Transverse colon (tissue), 4 donors: Measurements from ENCODE around the gene SUOX. TPM values are rescaled to one million over a fixed set of nuclear protein-coding genes. Genes with fewer than 3 reads are reported as not detected.
"Not testable (repeated sequence)": the region's sequence is repeated elsewhere in the genome, so short reads cannot be mapped to it uniquely, and the experiment has no call there.

ENCODE experiments used
- DNase-seq: peaks from one replicate; pipeline ENCODE4 v3.0.0-alpha.2; 2019
- H3K27ac ChIP-seq, 4 donors: fragments of 200-600 bp; sonication (generic); 2 replicates each; pipeline ENCODE4 v1.5.1; 2016 to 2018; ENCODE audit warnings: inconsistent platforms in 4 of 4
- H3K27me3 ChIP-seq: fragments of 200-600 bp; sonication (generic); 2 replicates; pipeline ENCODE4 v1.5.1; 2017; ENCODE audit warnings: inconsistent platforms
- H3K36me3 ChIP-seq, 4 donors: fragments of 200-600 bp; sonication (generic); 2 replicates each; pipeline ENCODE4 v1.5.1; 2017 to 2019; ENCODE audit warnings: inconsistent platforms in 4 of 4
- H3K4me1 ChIP-seq, 4 donors: fragments of 200-600 bp; sonication (generic); 2 replicates each; pipeline ENCODE4 v1.5.1; 2017 to 2020; ENCODE audit warnings: inconsistent platforms in 4 of 4
- H3K4me3 ChIP-seq, 4 donors: fragments of 200-600 bp; sonication (generic); 1 replicate in 1 of 4; 2 replicates in 3 of 4; pipeline versions ENCODE4 v1.5.1 to v1.6.1; 2017 to 2019; ENCODE audit warnings: inconsistent platforms in 4 of 4
- H3K9me3 ChIP-seq, 2 donors: fragments of 200-600 bp; sonication (generic); 2 replicates each; pipeline ENCODE4 v1.5.1; 2017 to 2019; ENCODE audit warnings: inconsistent platforms in 2 of 2
- EP300 ChIP-seq: sonication (generic); formaldehyde crosslinking; IDR thresholded peaks from one replicate; pipeline ENCODE4 v1.6.1; 2017; ENCODE audit warnings: antibody characterized with exemption, low read depth
- POLR2A ChIP-seq: fragments of 450-650 bp; IDR thresholded peaks from one replicate; pipeline ENCODE4 v1.6.1; 2016; ENCODE audit warnings: antibody characterized with exemption, mild to moderate bottlenecking, moderate library complexity
- POLR2AphosphoS5 ChIP-seq, 3 donors: sonication (generic); formaldehyde crosslinking; IDR thresholded peaks; one replicate each; pipeline ENCODE4 v1.6.1; 2016; ENCODE audit warnings: antibody characterized with exemption in 3 of 3
- WGBS, 2 donors: methylation state at CpG; one replicate each; pipeline ENCODE4 v1.1.5; 2018; ENCODE audit warnings: low coverage in 1 of 2; 5-methylcytosine and 5-hydroxymethylcytosine counted together
- in situ Hi-C, 4 donors: fragments of 200-750 bp; cut with MboI; loops; one replicate each; pipeline versions ENCODE4 v1.15.0 to v1.15.1; 2017; ENCODE audit warnings: low sequenced_read_pairs in 3 of 4, low pct_ligation_motif_present in 1 of 4, low pct_unique_long_range_greater_than_20kb in 1 of 4
- intact Hi-C: fragments of 100-400 bp; cut with DNase I; formaldehyde crosslinking; loops from one replicate; pipeline ENCODE4 v1.15.1; 2023; ENCODE audit warnings: low total_unique reads
- total RNA-seq, 4 donors: library from RNA; depleted of rRNA; stranded (reverse); fragments of >200 nt; gene quantifications; one replicate each; pipeline ENCODE4 v1.1.0, GENCODE V29; 2016
- TF ChIP-seq, protein P1 (sequence below), 5 experiments: fragments of 200-600 bp in 3 of 5; fragments of 450-650 bp in 2 of 5; sonication (generic) in 3 of 5; IDR thresholded peaks; 1 replicate in 2 of 5; 2 replicates in 3 of 5; pipeline ENCODE4 v1.5.1; 2016 to 2017; ENCODE audit warnings: antibody characterized with exemption in 5 of 5, inconsistent platforms in 3 of 5, mild to moderate bottlenecking in 2 of 5, moderate library complexity in 1 of 5

SUOX gene
- total RNA-seq, 4 donors from 2014 or later: 30.1 to 45.3 (median 33.9) TPM

DNA sequence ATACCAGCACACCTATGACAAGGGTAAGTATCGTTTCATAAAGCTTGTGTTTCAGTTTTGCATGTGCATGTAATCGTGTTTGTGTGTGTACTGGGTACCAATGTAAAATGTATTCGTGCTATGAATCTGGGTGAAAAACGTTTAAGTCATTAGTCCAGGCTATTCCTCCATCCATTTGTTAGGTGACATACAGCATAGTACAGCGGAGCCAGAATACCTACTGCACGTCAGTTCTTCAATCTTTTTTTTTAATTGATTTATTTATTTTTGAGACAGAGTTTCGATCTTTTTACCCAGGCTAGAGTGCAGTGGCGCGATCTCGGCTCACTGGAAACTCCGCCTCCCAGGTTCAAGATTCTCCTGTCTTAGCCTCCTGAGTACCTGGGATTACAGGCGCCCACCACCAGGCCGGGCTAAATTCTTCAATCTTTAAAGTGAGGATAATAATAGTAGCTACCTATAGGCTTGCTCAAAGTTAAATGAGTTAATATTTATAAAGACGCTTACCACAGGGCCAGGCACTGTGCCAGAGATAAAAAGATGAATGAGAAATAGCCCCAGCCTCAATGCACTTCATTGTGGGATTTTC, 44.0 kb downstream of the SUOX start:
- intact Hi-C loops: loop anchor here (5.0 kb wide), 1 partner anchor 34 kb away; no protein-coding TSS in a partner anchor
- Histone ChIP-seq H3K4me3 (peak overlapping the region in 3 of 4 donors; percentile 61 to 80 (median 76)), H3K9me3 (no peaks in the 10 kb centered on the region), H3K27me3 (no peaks in the 10 kb centered on the region), H3K27ac (peak overlapping the region; percentile 90 to 93 (median 90)), H3K36me3 (peaks cover 0 to 21% (median 9%) of the 10 kb centered on the region in 4 donors), H3K4me1 (peaks cover 11 to 23% (median 20%) of the 10 kb centered on the region in 4 donors)
- no peak for TF ChIP-seq EP300
- TF ChIP-seq, protein P1, sequence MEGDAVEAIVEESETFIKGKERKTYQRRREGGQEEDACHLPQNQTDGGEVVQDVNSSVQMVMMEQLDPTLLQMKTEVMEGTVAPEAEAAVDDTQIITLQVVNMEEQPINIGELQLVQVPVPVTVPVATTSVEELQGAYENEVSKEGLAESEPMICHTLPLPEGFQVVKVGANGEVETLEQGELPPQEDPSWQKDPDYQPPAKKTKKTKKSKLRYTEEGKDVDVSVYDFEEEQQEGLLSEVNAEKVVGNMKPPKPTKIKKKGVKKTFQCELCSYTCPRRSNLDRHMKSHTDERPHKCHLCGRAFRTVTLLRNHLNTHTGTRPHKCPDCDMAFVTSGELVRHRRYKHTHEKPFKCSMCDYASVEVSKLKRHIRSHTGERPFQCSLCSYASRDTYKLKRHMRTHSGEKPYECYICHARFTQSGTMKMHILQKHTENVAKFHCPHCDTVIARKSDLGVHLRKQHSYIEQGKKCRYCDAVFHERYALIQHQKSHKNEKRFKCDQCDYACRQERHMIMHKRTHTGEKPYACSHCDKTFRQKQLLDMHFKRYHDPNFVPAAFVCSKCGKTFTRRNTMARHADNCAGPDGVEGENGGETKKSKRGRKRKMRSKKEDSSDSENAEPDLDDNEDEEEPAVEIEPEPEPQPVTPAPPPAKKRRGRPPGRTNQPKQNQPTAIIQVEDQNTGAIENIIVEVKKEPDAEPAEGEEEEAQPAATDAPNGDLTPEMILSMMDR (IDR thresholded peaks at IDR 0.05): peak in 1 of 5 experiments; percentile 49
- in situ Hi-C loops: loop anchor here in 2 of 4 donors (10.0 kb wide), 2 partner anchors 46 to 74 kb away; partner anchors contain the start of genes RPL41 (in 1 of the 2), SUOX (in 1 of the 2) and ZC3H10 (in 1 of the 2)
- DNase-seq: no peak
- WGBS, 2 donors: 66 to 72% methylated on average over 14 of the region's 14 CpGs

DNA sequence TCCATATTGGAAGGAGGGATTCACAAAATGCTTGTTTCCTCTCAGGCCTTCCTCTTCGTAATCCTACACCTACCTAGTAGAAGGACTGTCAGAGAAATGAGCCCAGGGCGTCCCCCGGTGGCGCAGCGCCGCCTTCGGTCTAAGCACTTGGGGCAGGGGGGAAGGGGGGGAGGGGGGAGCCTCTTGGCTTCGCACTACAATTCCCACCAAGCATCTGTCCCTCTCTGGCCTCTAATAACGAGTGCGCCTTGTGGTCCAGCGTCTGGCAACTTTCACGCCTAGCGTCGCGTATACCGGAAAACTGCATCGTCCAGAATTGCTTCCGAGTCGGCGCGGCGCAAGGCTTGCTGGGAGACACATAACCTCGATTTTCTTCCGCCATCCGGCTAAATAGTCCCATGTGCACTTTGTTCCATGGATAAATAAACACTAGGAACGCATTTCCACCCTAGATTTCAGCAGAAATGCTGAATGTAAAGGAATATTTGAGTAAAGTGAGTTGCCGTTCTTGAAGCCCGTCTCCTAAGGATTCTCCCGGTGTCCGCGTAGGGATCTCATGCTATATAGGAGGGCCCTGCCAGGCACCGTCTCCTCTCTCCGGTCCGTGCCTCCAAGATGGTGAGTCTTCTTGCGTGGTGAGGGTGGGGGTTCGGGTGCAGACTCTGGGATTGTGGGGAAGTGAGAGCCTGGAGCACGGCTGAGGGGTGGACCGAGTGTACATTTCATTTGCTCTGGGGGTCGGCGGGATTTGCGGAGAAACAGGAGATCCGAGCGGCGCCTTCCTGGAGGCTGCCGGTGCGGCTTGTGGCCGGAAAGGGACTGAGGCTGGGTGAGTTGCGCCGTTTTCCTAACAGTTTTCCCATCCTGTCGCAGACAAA, 44.7 kb downstream of the SUOX start, which contains the start of gene RPS26:
Gene RPS26 (plus strand): TSS at position 367 of the 878 bp plus-strand sequence. CDS start 249 bp downstream, at position 616.
- H3K9me3 ChIP-seq: no peaks in the 10 kb centered on the region
- H3K27me3 ChIP-seq: no peaks in the 10 kb centered on the region
- peaks cover 0 to 21% (median 9%) of the 10 kb centered on the region in 4 donors for H3K36me3 ChIP-seq
- WGBS, 2 donors: 0 to 1% methylated on average over 1 to 50 of the region's 50 CpGs
- in situ Hi-C loops: loop anchor here in 2 of 4 donors (10.0 kb wide), 2 partner anchors 47 to 73 kb away; partner anchors contain the start of genes RPL41 (in 1 of the 2), SUOX (in 1 of the 2) and ZC3H10 (in 1 of the 2)
- peak within 1 kb of the TSS; percentile 51 to 80 (median 68) for H3K4me3 ChIP-seq
- H3K4me1 ChIP-seq: peaks cover 11 to 24% (median 20%) of the 10 kb centered on the region in 4 donors
- H3K27ac ChIP-seq: peak within 1 kb of the TSS; percentile 90 to 93 (median 90)
- DNase-seq: peak; percentile 96
- intact Hi-C loops: loop anchor here (5.0 kb wide), 1 partner anchor 34 kb away; no protein-coding TSS in a partner anchor
- TF ChIP-seq POLR2AphosphoS5 (IDR thresholded peaks at IDR 0.05) (peak; percentile 93 to 100 (median 99)), EP300 (no peak), POLR2A (peak; percentile 99)
- TF ChIP-seq, protein P1 (IDR thresholded peaks at IDR 0.05): peak in 4 of 5 experiments; percentile 7 to 62 (median 36)

DNA sequence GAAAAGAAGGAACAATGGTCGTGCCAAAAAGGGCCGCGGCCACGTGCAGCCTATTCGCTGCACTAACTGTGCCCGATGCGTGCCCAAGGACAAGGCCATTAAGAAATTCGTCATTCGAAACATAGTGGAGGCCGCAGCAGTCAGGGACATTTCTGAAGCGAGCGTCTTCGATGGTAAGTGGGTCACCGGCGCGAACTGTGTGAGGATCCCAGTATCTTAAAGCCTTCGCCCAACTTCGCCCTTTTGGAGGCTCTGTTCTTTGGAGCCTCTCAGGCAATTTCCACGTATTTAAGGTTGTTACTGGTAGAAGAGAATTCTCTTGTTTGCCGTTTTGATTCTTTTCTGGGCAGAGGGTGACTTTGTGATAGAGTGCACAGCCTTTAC, 45.3 kb downstream of the SUOX start:
- in situ Hi-C loops: loop anchor here in 2 of 4 donors (10.0 kb wide), 2 partner anchors 48 to 72 kb away; partner anchors contain the start of genes RPL41 (in 1 of the 2), SUOX (in 1 of the 2) and ZC3H10 (in 1 of the 2)
- peaks cover 11 to 29% (median 20%) of the 10 kb centered on the region in 4 donors for H3K4me1 ChIP-seq
- intact Hi-C loops: loop anchor here (5.0 kb wide), 1 partner anchor 35 kb away; no protein-coding TSS in a partner anchor
- not testable (repeated sequence) for H3K9me3 ChIP-seq, DNase-seq, H3K27me3 ChIP-seq
- H3K36me3 ChIP-seq: peaks cover 0 to 21% (median 9%) of the 10 kb centered on the region in 4 donors
- H3K4me3 ChIP-seq: peak overlapping the region; percentile 51 to 80 (median 68)
- 0 to 1% methylated on average over 3 to 20 of the region's 20 CpGs for WGBS, 2 donors
- H3K27ac ChIP-seq: peak overlapping the region; percentile 90 to 93 (median 90)

DNA sequence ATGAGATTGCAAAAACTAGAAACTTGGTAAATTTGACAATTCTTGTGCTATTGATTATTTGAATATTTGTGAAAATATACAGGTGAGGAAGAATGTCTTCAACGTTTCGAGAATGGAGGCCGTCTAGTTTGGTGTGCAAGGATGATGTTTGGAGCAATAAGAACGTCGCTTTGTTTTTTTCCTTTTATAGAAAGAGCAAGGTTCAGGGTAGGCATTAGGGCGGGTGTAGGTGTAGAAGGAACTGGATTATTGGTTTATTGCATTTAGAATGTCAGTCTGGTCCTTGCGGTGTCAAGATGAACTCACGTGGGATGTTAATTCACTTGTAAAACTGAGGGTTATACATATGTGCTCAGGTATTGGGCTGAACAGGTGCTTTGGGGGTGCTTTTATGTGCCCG, 45.8 kb downstream of the SUOX start:
- intact Hi-C loops (loop anchor here (5.0 kb wide), 1 partner anchor 36 kb away; no protein-coding TSS in a partner anchor), in situ Hi-C loops (loop anchor here in 2 of 4 donors (10.0 kb wide), 2 partner anchors 48 to 72 kb away; partner anchors contain the start of genes RPL41 (in 1 of the 2), SUOX (in 1 of the 2) and ZC3H10 (in 1 of the 2))

More for the DNA sequence above, 45.8 kb downstream of the SUOX start:
- WGBS, 2 donors: 19 to 25% methylated on average over 8 to 9 of the region's 9 CpGs
- Histone ChIP-seq H3K4me3 (peak overlapping the region; percentile 51 to 80 (median 68)), H3K36me3 (peaks cover 0 to 21% (median 9%) of the 10 kb centered on the region in 4 donors), H3K27me3 (no peaks in the 10 kb centered on the region), H3K9me3 (no peaks in the 10 kb centered on the region), H3K4me1 (peaks cover 11 to 30% (median 20%) of the 10 kb centered on the region in 4 donors), H3K27ac (peak overlapping the region; percentile 90 to 93 (median 90))
- peak; percentile 24 for DNase-seq
- TF ChIP-seq EP300 (no peak), POLR2AphosphoS5 (IDR thresholded peaks at IDR 0.05) (peak in 2 of 3 donors; percentile 84 to 88), POLR2A (peak; percentile 79)
- TF ChIP-seq, protein P1 (IDR thresholded peaks at IDR 0.05): peak in 1 of 5 experiments; percentile 28
